Activated CD4-positive, alpha-beta T cell treated with anti-CD3 and anti-CD28 coated beads, Interleukin-2, Interleukin-4, amounts not matched to agents 100 ng/mL and 50 ng/mL, durations not matched to agents 16 hours and 8 hours (primary cell): ENCODE measurements around the gene MOSPD2.

Source experiments
- DNase-seq: peaks from one replicate; pipeline ENCODE4 v3.0.0-alpha.2; 2020; ENCODE audit warnings: low spot score

The MOSPD2 gene

GRCh38 chrX:14915596-14915995 is 42.4 kb downstream of the MOSPD2 start:
- DNase-seq = no peak

DNA sequence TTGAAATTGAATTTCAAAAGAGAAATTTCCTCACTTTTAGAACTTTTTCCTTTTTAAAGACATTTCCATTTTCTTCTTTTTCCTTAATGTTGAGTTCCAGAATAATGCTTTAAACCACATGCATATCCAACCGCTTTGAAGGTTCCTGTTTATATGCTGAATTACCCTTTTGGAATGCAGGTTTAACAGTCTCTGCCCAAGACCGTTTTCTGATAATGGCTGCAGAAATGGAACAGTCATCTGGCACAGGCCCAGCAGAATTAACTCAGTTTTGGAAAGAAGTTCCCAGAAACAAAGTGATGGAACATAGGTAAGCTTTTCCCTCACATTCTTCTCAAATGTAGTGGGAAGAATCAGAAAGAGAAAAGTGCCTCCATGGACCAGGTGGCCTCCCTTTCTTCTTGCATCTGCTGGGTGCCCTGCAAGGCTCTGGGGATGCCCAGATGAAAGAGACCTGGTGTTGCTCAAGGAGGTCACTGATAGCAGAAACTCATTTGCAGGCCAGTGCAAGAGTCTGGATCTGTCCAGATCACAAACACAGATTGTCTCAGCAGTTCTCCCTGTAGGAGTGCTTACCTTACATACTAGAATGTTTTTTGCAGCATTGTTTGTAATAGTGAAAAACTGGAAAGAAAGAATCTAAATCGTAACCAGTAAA is 42.9 kb downstream of the MOSPD2 start:
- no peak for DNase-seq

DNA sequence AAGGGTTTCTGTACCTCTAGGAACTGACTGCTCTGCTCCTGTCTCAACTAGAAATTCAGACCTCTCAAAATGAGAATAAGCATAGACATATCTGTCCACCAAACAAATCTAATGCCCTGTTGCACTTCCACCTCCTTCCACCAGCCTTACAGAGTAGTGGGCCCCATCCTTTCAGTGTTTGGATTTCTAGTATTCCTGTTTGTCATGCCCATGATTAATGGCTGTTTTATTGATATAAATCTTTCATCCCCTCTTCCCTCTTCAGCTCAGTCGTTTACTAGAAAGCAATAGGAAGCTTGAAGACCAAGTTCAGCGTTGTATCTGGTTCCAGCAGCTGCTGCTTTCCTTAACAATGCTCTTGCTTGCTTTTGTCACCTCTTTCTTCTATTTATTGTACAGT is 46.2 kb downstream of the MOSPD2 start:
- DNase-seq = no peak

- DNase-seq = no peak
Observed at GRCh38 chrX:14920196-14920595, 47.0 kb downstream of the MOSPD2 start.

DNA sequence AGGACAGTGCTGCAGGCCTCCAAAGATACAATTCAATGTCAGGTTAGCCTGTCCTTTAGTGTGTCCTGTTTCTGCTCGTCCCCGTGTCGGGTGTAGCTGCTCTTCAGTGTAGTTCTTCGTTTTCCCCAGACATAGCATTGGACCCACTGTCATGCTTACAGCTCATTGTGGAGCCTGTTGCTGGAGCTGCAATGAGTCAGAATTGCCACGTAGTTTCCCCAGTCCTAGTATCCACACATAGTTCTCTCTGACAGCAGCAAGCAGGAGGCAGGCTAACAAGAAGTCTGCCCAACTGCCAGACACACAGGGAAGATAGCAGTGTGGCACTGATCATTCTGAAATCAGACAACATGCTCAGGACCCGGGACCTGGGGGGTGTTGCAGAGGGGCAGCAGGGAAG is 49.2 kb downstream of the MOSPD2 start:
- DNase-seq = no peak

DNA sequence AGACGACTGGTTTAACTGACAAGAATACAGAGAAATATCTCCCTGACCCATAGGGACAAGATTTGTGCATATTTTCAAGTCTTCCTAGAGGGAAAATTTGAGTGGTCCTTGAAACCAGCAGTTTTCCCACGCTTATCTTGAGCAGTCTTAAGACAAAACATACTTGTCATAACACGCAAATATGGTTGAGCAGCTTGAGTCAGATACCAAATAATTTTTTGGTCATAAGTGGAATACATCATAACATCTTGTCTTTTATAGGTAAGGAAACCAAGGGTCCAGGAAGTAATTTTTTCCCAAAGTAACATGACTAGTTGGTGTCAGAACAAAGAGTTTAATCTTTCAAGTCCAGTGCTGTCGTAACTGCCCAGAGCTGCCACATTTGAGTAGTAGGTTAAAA is 50.5 kb downstream of the MOSPD2 start:
- no peak for DNase-seq

DNA sequence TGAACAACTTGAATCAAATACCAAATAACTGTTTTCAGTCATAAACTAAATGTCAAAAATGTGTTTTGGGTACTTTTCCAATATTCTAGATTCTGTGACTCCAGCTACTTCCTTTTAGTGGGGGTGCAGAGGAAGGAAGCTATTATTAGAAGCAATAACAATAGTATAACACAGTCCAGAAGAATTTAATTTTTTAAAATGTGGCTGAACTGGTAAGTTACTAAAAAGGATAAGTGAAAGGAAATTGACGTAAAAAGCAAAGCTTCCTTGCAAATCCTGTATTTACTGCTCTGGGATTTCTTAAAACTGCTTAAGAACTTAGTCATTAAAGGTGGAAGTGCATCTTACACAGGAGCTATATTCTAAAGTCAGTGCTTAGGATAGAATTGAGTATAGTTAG is 53.2 kb downstream of the MOSPD2 start:
- DNase-seq = no peak

DNA sequence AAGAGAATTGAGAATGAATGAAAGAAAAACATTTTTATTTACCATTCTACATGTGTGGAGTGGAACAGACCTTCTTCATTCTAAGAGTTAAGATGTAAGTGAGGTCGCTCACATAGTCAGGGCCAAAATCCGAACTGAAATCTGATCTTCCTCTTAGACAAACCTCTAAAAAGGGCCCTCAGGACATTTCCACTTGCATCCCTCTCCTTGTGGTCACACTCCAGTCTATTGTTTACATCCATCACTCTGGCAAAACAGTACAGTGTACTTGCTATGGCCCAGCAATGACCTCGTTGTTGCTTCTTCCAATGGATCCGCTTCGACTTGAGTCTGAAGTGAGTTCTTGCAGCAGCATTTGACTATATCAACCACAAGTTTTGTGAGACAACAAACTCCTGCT is 54.2 kb downstream of the MOSPD2 start:
- DNase-seq = no peak

- no peak for DNase-seq
Observed at GRCh38 chrX:14930663-14931062, 57.4 kb downstream of the MOSPD2 start.

DNA sequence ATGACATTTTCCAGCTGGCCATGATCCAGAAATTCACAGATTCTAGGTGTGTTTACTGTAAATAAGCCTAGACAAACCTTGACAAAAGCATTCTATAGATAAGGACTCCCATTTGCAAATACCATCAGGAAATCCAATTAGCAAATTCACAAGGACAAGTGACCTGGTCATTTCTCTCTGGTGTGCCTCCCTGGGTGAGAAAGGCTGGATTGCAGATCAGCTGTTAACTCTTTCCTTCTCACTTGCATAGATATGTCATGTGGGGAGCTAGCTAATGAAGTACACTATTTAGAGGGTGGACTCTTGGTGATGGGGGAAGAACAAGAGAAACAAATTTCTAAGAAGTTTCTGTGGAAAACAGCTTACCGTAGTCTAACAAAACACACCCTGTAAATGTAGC is 58.9 kb downstream of the MOSPD2 start:
- DNase-seq = no peak

DNA sequence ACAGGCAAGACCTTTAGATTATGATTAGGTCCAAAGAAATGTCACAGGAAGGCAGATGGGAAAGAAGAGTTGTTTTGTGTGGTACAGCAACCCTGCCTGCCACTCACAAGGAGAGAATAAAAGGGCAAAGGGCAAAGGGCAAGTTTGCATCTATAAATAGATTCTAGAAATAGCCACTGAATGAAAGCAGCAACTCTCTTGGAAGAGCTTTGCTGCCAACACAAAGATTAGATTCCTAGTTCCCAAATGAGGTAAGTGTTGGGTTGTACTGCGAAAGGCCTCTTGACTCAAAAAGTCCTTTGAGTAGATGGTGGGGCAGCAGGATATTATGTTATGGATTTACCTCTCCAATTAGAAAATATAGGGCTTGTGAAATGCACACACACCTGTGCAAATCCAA is 61.2 kb downstream of the MOSPD2 start:
- no peak for DNase-seq

GRCh38 chrX:14936561-14936960 is 63.3 kb downstream of the MOSPD2 start:
- DNase-seq = no peak

GRCh38 chrX:14939644-14940043 is 66.4 kb downstream of the MOSPD2 start:
- DNase-seq = no peak

DNA sequence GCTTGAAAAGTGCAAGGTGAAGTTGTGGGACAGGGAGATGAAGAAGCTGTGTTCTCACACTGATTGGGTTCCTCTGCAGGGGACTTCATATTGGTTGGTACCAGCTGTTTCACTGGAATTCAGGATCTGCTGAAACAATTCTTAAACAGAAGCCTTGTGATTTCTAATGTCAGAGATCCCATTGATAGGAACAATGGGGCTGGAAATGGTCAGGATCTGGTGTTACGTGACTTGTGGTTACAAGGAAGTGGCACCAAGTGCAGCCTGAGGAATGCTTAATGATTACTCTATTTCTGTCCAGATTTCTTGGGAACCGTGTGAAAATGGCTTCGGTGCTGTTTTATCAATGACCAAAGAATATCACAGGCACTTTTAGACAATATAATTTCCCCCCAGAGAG is 68.1 kb downstream of the MOSPD2 start:
- no peak for DNase-seq

DNA sequence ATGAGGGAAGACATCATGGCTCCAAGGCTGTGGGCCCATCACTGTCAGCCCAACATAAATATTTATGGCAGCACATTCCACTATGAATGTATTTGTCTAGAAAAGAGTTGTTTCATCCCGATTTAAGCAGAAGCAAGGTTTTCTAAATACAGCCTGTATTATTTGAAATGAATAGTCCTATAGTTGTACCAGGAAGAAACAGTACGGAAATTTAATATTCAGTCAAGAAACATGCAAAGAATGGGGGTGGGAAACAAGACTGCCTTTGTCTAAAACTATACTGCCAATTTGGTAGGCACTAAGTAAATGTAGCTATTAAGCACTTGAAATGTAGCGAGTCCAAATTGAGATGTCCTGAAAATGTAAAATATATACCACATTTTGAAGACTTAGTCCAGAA is 69.1 kb downstream of the MOSPD2 start:
- DNase-seq = no peak

DNA sequence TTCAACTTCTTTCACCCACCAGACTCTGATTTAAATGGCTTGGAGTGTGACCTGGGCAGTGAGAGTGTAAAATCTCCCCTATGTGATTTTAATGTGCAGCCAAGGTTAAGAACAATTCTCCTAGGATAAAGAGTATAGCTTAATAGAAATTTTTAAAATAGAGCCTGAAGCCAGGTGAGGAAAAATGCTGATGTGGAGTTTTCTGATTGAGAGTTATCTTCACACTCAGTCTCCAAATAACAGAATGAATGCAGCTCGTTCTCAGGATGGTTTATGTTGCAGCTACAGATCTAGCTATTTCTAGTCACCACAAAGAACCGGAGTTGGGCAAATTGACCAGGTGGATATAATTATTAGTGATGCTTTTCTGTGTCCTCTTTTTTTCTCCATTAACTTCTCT is 70.7 kb downstream of the MOSPD2 start:
- no peak for DNase-seq

DNA sequence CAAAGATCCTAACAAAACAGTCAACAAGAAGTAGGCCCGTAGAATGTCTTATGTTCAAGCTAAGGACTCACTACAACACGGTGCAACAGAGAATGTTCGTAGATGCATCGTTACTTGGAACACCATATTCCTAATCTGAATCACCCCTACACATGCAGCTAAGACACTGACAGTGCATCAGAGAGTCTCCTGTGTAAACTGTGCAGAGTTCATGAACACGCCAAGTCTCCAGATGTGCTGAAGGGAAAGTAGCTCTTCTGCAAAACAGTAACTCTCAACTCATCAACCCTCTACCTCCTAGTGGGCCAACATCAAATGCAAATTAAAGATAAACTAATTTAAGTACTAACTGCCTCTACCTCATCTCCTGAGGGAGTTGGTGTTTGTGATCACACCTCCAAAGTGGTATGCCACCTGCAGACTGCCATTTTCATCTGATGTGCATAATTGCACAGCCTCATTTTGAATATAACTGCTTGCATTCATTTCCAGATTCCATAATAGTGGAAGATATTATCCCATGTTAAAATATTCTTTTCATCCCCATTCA is 73.5 kb downstream of the MOSPD2 start:
- no peak for DNase-seq

GRCh38 chrX:14948691-14949090 is 75.5 kb downstream of the MOSPD2 start:
- no peak for DNase-seq

GRCh38 chrX:14956813-14957582 is 83.8 kb downstream of the MOSPD2 start:
- DNase-seq = no peak

DNA sequence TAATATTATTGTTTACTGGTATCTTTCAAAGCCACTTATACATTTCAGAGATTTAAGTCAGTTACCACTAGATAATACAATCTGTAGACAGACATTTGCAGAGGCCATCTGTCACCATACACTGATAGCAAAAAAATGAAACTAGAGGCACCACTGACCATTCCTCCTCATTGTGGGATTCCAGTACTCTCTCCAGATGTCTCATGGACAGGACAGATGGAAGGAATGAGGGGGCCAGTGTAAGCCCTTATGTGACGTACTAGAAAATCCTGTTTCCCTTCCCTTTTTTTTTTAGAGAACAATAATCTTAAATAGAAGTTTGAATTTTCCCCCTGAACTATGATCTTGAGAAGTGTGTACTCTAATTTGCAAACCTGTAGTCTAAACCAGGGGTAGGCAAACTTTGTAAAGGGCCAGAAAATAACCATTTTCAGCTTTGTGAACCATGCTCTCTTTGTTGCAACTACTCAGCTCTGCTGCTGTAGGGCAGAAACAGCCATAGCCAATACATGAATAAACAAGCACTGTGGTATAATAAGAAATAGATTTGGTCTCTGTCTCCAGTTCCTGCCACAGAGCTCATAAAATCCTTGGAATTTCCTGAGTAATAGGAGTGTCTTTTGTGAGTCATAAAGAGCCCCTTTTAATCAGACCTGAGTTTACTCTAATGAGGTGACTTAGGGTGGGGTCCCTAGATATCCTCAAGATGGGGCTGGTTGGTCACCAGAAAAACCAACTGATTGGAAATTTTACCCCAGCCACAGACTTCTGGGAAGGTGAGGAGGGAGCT is 90.4 kb downstream of the MOSPD2 start:
- DNase-seq = no peak

DNA sequence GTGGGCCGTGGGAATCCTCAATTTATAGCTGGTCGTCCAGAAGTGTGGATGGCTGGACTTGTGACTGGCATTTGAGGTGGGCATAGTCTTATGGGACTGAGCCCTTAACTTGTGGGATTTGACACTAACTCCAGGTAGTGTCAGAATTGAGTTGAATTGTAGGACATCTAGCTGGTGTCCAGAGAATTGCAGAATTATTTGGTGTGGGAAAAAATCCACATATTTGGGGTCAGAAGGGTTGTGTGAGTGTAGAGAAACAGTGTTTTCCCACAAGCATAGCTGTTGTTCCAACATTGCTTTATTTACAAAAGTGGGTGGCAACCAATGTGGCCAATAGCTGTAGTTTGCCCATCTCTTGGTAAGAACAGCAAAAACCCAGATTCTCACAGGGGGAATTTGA is 91.3 kb downstream of the MOSPD2 start:
- DNase-seq = no peak
